Right lobe of liver (tissue), 6 donors: ENCODE results near the gene CFAP52. TPM values are rescaled to one million over a fixed set of nuclear protein-coding genes. Genes with fewer than 3 reads are reported as not detected.
"Not testable (repeated sequence)": the region's sequence is repeated elsewhere in the genome, so short reads cannot be mapped to it uniquely, and the experiment has no call there.

Experiments
- ATAC-seq, 4 donors: fragments of 200-7000 bp; cut with Tn5 transposase; one replicate each; pipeline ENCODE4 v1.9.1; 2020; ENCODE audit warnings: mild to moderate bottlenecking in 4 of 4, moderate library complexity in 4 of 4
- DNase-seq, 3 donors: peaks; one replicate each; pipeline ENCODE4 v3.0.0-alpha.2; 2020
- H3K27ac ChIP-seq, 3 donors: fragments of 200-600 bp; one replicate each; pipeline ENCODE4 v1.8.0; 2022
- H3K27me3 ChIP-seq, 2 donors: fragments of 200-600 bp; one replicate each; pipeline ENCODE4 v1.8.0; 2022
- H3K36me3 ChIP-seq, 4 donors: fragments of 200-600 bp; sonication (generic) in 1 of 4; one replicate each; pipeline versions ENCODE4 v1.5.1 to v1.8.0; 2017 to 2022; ENCODE audit warnings: control low read depth in 1 of 4
- H3K4me1 ChIP-seq, 4 donors: fragments of 200-600 bp; sonication (generic) in 1 of 4; one replicate each; pipeline versions ENCODE4 v1.5.1 to v1.8.0; 2017 to 2022; ENCODE audit warnings: control low read depth in 1 of 4
- H3K4me3 ChIP-seq, 3 donors: fragments of 200-600 bp; one replicate each; pipeline ENCODE4 v1.8.0; 2022
- H3K9me3 ChIP-seq, 4 donors: fragments of 200-600 bp; sonication (generic) in 1 of 4; one replicate each; pipeline versions ENCODE4 v1.5.1 to v1.8.0; 2017 to 2022; ENCODE audit warnings: control low read depth in 1 of 4
- POLR2A ChIP-seq: fragments of 450-650 bp; IDR thresholded peaks from one replicate; pipeline ENCODE4 v1.6.1; 2017; ENCODE audit warnings: antibody characterized with exemption, mild to moderate bottlenecking
- WGBS: methylation state at CpG from one replicate; pipeline ENCODE4 v1.1.6; 2018; ENCODE audit warnings: low coverage, low lambda C conversion rate; ENCODE audit not compliant: insufficient coverage; ENCODE audit errors: missing lambda C conversion rate; 5-methylcytosine and 5-hydroxymethylcytosine counted together
- intact Hi-C, 2 donors: fragments of 100-400 bp; cut with DNase I; formaldehyde crosslinking; loops; one replicate each; pipeline versions ENCODE4 v1.11.2 to v1.14.1; 2022
- total RNA-seq, 6 experiments: library from RNA; depleted of rRNA in 2 of 6; stranded (reverse); fragments of >200 nt in 2 of 6; fragmentation: NEBNext Ultra II Directional in 3 of 6; extraction: Animal tissue kit (Norgen Biotek cat#: 25700) in 3 of 6; gene quantifications; one replicate each; pipeline versions ENCODE4 v1.1.0 to v1.2.4, GENCODE V29; 2016 to 2023
- TF ChIP-seq, protein P1 (sequence below), 4 donors: fragments of 200-600 bp in 3 of 4; fragments of 450-650 bp in 1 of 4; IDR thresholded peaks; one replicate each; pipeline versions ENCODE4 v1.5.1 to v1.8.0; 2016 to 2022; ENCODE audit warnings: antibody characterized with exemption in 4 of 4, mild to moderate bottlenecking in 2 of 4
- donor health status: DM: no; HTN: yes; CAD: no.
- donor health status: DM: no; HTN: no; CAD: no.
- donor health status: DM: no; HTN: no; CAD: no.
- donor health status: DM: no; HTN: yes; CAD: no.
- donor health status: DM: no; HTN: yes; CAD: no.

Gene CFAP52
- total RNA-seq, 6 experiments from 2014 or later: not detected

DNA sequence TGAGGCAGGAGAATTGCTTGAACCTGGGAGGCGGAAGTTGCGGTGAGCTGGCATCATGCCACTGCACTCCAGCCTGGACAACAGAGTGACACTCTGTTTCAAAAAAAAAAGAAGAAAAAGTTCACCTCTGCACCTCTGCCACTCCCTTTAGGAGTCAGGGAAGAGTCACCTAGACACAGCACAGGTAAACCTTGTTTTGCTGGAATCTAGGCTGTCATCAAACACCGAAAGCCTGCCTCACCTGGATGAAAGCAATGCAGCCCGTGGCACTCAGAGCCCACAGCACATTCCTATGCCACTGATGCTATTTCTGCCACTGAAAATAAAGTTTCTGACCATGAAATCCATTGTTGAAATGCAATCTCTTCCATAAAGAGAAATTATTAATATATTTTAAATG lies 22.2 kb downstream of the CFAP52 start:
- no peak overlapping the region for H3K27ac ChIP-seq
- DNase-seq (no peak), ATAC-seq (no peak)
- WGBS: 54% methylated on average over 2 of the region's 4 CpGs
- TF ChIP-seq, protein P1, sequence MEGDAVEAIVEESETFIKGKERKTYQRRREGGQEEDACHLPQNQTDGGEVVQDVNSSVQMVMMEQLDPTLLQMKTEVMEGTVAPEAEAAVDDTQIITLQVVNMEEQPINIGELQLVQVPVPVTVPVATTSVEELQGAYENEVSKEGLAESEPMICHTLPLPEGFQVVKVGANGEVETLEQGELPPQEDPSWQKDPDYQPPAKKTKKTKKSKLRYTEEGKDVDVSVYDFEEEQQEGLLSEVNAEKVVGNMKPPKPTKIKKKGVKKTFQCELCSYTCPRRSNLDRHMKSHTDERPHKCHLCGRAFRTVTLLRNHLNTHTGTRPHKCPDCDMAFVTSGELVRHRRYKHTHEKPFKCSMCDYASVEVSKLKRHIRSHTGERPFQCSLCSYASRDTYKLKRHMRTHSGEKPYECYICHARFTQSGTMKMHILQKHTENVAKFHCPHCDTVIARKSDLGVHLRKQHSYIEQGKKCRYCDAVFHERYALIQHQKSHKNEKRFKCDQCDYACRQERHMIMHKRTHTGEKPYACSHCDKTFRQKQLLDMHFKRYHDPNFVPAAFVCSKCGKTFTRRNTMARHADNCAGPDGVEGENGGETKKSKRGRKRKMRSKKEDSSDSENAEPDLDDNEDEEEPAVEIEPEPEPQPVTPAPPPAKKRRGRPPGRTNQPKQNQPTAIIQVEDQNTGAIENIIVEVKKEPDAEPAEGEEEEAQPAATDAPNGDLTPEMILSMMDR (IDR thresholded peaks at IDR 0.05): no peak
- TF ChIP-seq POLR2A: no peak
- no peaks in the 10 kb centered on the region for H3K36me3 ChIP-seq
- no peaks in the 10 kb centered on the region for H3K27me3 ChIP-seq
- H3K9me3 ChIP-seq: no peaks in the 10 kb centered on the region
- intact Hi-C loops: no loop called here
- no peaks in the 10 kb centered on the region for H3K4me1 ChIP-seq
- H3K4me3 ChIP-seq: no peak overlapping the region

DNA sequence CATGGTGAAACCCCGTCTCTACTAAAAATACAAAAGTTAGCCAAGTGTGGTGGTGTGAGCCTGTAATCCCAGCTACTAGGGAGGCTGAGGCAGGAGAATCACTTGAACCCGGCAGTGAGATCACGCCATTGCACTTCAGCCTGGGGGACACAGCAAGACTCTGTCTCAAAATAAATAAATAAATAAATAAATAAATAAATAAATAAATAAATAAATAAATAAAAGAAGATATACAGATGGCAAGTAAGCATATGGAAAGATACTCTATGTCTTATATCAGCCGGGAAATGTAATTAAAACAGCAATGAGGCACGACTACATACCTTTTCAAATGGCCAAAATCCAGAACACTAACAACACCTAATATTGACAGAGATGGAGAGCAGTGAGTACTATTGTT lies 28.1 kb downstream of the CFAP52 start:
- H3K4me1 ChIP-seq, H3K27ac ChIP-seq, ATAC-seq, H3K27me3 ChIP-seq, DNase-seq, H3K4me3 ChIP-seq, H3K9me3 ChIP-seq, H3K36me3 ChIP-seq, intact Hi-C loops: not testable (repeated sequence)
- 60% methylated on average over 2 of the region's 5 CpGs for WGBS

DNA sequence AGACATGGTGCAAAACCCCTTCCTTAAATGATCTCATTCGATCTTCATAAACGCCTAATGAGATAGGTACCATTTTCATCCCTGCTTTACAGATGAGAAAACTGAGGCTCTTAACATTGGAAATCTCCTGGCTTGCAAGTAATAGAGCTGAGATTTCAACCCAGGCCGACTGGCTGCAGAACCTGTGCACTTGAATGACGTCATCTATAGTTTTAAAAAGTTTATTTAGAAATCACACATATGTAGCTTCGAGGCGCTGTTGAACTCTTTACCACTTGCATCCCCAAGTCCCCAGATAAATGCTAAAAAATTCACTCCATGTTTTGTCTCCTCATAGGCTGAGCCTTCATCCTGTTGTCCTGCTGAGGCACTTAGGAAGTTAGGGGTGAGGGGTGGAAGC lies 30.0 kb downstream of the CFAP52 start:
- no peaks in the 10 kb centered on the region for H3K4me1 ChIP-seq
- DNase-seq (no peak), ATAC-seq (no peak)
- no peaks in the 10 kb centered on the region for H3K27me3 ChIP-seq
- no peak overlapping the region for H3K27ac ChIP-seq
- intact Hi-C loops: no loop called here
- no peaks in the 10 kb centered on the region for H3K9me3 ChIP-seq
- no peaks in the 10 kb centered on the region for H3K36me3 ChIP-seq
- no peak for TF ChIP-seq POLR2A
- TF ChIP-seq, protein P1 (IDR thresholded peaks at IDR 0.05): no peak
- H3K4me3 ChIP-seq: no peak overlapping the region
- WGBS: 62% methylated on average over 4 of the region's 6 CpGs

DNA sequence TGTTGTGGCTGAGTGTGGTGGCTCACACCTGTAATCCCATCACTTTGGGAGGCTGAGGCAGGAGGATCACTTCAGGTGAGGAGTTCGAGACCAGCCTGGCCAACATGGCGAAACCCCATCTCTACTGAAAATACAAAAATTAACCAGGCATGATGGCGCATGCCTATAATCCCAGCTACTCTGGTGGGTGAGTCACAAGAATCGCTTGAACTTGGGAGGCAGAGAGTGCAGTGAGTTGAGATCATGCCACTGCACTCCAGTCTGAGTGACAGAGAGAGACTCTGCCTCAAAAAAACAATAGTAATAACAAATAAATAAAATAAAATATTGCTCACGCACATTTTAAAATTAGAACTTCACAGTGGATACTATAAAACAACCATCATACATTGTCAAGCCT lies 30.6 kb downstream of the CFAP52 start:
- H3K27me3 ChIP-seq, intact Hi-C loops, H3K9me3 ChIP-seq, H3K4me1 ChIP-seq, H3K4me3 ChIP-seq, ATAC-seq, H3K27ac ChIP-seq, DNase-seq, H3K36me3 ChIP-seq: not testable (repeated sequence)
- WGBS: 65% methylated on average over 4 of the region's 5 CpGs

DNA sequence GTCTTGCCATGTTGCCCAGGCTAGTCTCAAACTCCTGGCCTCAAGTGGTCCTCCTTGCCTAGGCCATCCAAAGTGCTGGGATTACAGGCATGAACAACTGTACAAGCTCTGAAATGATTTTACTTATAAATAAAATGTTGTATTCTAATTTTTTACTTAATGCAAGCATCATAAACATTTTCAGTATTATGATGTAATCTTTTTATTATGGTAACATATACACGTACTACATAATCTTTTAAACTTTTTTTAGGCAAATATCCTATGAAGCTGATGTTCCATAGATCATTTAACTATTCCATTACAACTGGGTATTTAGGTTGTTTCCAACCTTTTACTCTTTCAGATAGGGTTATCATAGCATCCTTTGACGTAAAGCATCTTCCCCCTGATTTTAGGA lies 35.1 kb downstream of the CFAP52 start:
- Histone ChIP-seq H3K4me3 (no peak overlapping the region), H3K27me3 (no peaks in the 10 kb centered on the region), H3K27ac (no peak overlapping the region), H3K4me1 (no peaks in the 10 kb centered on the region), H3K36me3 (no peaks in the 10 kb centered on the region), H3K9me3 (no peaks in the 10 kb centered on the region)
- TF ChIP-seq, protein P1 (IDR thresholded peaks at IDR 0.05): no peak
- TF ChIP-seq POLR2A: no peak
- 49% methylated on average over 2 of the region's 2 CpGs for WGBS
- no peak for DNase-seq
- intact Hi-C loops: no loop called here
- ATAC-seq: no peak

DNA sequence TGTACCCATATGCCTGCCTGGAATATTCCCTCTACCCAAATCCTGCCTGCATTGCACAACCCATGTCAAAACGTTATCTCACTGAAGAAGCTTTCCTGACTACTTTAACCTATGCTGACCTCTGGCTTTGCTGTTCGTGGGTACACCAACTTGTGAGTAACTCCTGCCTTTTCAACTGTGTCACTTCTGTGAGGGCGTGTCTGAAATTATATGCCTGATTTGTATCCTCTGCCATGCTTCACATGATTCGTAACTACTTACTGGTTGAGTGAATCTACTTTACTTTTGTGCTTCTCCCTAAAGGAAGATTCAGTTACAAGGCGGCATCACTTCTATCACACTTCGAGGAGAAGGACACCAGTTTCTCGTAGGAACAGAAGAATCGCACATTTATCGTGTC lies 35.6 kb downstream of the CFAP52 start:
- no peak for TF ChIP-seq POLR2A
- TF ChIP-seq, protein P1 (IDR thresholded peaks at IDR 0.05): no peak
- no peaks in the 10 kb centered on the region for H3K4me1 ChIP-seq
- no peak overlapping the region for H3K4me3 ChIP-seq
- H3K9me3 ChIP-seq: no peaks in the 10 kb centered on the region
- H3K36me3 ChIP-seq: no peaks in the 10 kb centered on the region
- no peak for DNase-seq
- H3K27me3 ChIP-seq: no peaks in the 10 kb centered on the region
- ATAC-seq: no peak
- intact Hi-C loops: no loop called here
- H3K27ac ChIP-seq: no peak overlapping the region
- 51% methylated on average over 9 of the region's 9 CpGs for WGBS
